Skeletal muscle tissue (tissue), 4 donors: Measurements from ENCODE around the gene SCN9A. TPM values are rescaled to one million over a fixed set of nuclear protein-coding genes. Genes with fewer than 3 reads are reported as not detected.

Source experiments
- H3K27ac ChIP-seq: one replicate; pipeline ENCODE4 v1.7.0; 2013; ENCODE audit warnings: mild to moderate bottlenecking, low read depth, low read length, inconsistent platforms
- H3K27me3 ChIP-seq, 3 donors: one replicate each; pipeline ENCODE4 v1.7.0; 2013; ENCODE audit warnings: low read length in 3 of 3; ENCODE audit not compliant: control insufficient read depth in 3 of 3, insufficient read depth in 3 of 3
- H3K36me3 ChIP-seq, 3 donors: one replicate each; pipeline ENCODE4 v1.7.0; 2013; ENCODE audit warnings: low read length in 3 of 3; ENCODE audit not compliant: control insufficient read depth in 3 of 3, insufficient read depth in 3 of 3
- H3K4me1 ChIP-seq, 3 donors: one replicate each; pipeline ENCODE4 v1.7.0; 2013; ENCODE audit warnings: low read length in 3 of 3, mild to moderate bottlenecking in 3 of 3; ENCODE audit not compliant: control insufficient read depth in 3 of 3, insufficient read depth in 3 of 3
- H3K4me3 ChIP-seq, 3 donors: one replicate each; pipeline ENCODE4 v1.7.0; 2013; ENCODE audit warnings: low read length in 3 of 3
- H3K9ac ChIP-seq, 3 donors: one replicate each; pipeline ENCODE4 v1.7.0; 2013; ENCODE audit warnings: low read length in 3 of 3, mild to moderate bottlenecking in 3 of 3, moderate library complexity in 2 of 3, low read depth in 1 of 3
- H3K9me3 ChIP-seq, 3 donors: one replicate each; pipeline ENCODE4 v1.7.0; 2013; ENCODE audit warnings: low read length in 3 of 3; ENCODE audit not compliant: control insufficient read depth in 3 of 3
- total RNA-seq: library from RNA; depleted of rRNA; stranded (reverse); fragments of >200 nt; gene quantifications from one replicate; pipeline ENCODE4 v1.2.3, GENCODE V29; 2014
- donor health status: Osteomylitis.

Gene SCN9A
- total RNA-seq, 1 donor from 2014 or later, result 14.1 TPM

DNA sequence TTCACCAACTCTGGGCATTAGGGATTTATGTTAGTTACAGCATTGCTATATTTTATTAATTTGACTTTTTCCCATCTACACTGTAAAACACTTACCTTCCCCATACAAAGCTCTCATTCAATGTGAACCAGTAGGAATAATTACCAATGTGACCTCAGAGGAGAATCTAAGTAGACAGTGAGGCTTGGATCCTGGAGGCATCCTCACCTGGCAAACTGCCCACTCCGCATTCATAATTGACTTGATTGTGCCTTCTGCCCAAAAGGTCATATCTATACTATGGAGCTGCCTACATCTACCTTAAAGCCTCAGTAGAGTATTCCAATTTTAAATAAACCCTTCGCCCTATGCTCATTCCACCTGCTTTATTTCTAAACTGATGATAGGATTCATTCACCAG, 202.5 kb downstream of the SCN9A start:
- Histone ChIP-seq H3K4me3 (no peak overlapping the region), H3K36me3 (no peaks in the 10 kb centered on the region), H3K27ac (no peak overlapping the region), H3K9me3 (no peaks in the 10 kb centered on the region), H3K4me1 (no peaks in the 10 kb centered on the region), H3K27me3 (no peaks in the 10 kb centered on the region), H3K9ac (no peak overlapping the region)

DNA sequence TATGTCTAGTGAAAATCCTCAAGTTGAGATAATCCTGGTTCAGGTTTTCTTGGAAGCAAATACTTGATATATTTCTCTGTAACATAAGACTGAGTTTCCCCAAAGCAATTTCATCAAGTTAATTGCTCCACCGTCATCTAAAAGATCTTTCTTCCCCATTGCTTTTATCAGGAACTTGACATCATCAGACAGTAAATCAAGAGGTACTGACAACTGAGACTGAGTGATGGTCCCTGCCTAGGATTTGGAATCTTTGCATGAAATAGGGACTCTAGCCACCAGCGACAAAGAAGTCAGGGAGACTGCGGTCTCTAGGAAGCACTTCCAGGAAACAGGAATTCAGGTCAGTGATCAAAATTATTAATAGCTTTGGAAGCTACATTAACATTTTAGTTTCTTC, 204.5 kb downstream of the SCN9A start:
- Histone ChIP-seq H3K9ac (no peak overlapping the region), H3K27ac (no peak overlapping the region), H3K4me3 (no peak overlapping the region), H3K9me3 (no peaks in the 10 kb centered on the region), H3K36me3 (no peaks in the 10 kb centered on the region), H3K4me1 (no peaks in the 10 kb centered on the region), H3K27me3 (no peaks in the 10 kb centered on the region)

DNA sequence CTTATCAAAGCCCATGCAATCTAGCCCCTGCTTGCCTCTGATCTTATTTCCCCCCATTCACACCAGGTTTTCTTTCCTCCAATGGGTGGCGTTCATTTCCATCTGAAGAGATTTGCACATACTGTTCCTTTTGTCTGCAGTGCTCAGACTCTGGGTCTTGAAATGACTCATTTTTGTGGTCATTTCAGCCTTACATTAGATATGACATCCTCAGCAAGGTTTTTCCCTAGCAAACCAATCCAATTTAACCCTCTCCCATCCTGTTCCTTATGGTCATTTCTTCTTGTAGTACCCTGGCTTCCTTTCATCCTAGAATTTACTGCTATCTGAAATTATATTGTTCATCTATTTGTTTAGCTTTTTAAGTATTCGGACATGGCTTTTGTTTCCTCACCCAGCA, 205.4 kb downstream of the SCN9A start:
- Histone ChIP-seq H3K36me3 (no peaks in the 10 kb centered on the region), H3K27me3 (no peaks in the 10 kb centered on the region), H3K27ac (no peak overlapping the region), H3K4me1 (no peaks in the 10 kb centered on the region), H3K4me3 (no peak overlapping the region), H3K9me3 (no peaks in the 10 kb centered on the region), H3K9ac (no peak overlapping the region)

DNA sequence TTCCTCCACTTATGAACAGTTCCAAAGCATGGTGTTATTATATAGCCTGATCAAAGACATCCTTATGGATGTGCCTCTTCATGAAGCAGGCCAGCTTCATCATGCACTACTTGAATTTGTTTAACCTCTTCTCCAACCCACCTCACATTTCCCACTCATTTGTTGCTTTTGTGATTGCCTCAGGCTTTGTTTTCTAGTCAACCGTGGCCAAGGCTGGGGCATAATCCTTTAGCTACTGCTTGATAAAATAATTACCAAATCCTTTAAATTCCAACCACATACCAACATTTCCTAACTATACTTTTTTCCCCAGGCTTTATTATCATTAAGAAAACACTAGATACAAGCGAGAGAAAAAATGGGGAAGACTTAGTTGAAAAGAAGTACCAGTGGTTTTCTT, 208.3 kb downstream of the SCN9A start:
- Histone ChIP-seq H3K4me1 (no peaks in the 10 kb centered on the region), H3K27ac (no peak overlapping the region), H3K4me3 (no peak overlapping the region), H3K9me3 (no peaks in the 10 kb centered on the region), H3K36me3 (no peaks in the 10 kb centered on the region), H3K9ac (no peak overlapping the region), H3K27me3 (no peaks in the 10 kb centered on the region)

DNA sequence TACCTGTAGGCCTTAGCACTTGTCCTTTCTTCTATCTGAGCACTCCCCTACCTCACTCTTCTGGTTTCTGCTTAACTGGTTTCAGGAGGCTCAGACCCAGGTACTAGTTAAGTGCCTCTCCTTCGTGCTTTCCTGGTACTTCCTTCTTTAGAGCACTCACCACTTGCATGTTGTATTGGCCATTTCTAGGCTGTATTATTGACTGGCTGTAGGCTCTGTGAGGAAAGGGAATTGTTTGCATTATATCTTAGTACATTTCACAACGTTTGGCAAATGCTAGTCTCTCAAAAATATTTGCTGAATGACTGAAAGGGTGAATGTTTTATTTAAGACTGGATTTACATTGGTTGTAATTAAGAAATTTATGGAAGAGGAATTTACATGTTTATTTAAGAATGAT, 212.0 kb downstream of the SCN9A start:
- Histone ChIP-seq H3K36me3 (no peaks in the 10 kb centered on the region), H3K27me3 (no peaks in the 10 kb centered on the region), H3K4me1 (no peaks in the 10 kb centered on the region), H3K4me3 (no peak overlapping the region), H3K9ac (no peak overlapping the region), H3K27ac (no peak overlapping the region), H3K9me3 (no peaks in the 10 kb centered on the region)

DNA sequence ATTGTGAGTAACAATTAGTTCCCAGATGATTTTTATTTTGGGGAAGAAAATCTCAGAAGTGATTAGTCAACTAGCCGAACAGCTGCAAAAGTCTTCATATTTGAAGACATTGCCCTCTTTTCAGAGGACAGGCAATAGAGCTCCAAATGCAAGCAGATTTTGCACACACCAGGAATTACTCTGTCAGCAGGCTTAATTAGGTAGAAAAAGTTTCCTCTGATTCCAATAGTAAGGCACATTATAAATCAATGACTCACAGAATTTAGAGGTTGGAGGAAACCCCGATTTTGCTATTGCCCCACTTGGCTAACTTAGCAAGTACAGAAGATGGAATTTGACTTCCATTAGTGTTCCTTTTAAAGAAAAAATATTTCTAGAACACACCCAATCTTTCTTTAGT, 217.2 kb downstream of the SCN9A start:
- Histone ChIP-seq H3K9me3 (no peaks in the 10 kb centered on the region), H3K9ac (no peak overlapping the region), H3K4me1 (no peaks in the 10 kb centered on the region), H3K27ac (no peak overlapping the region), H3K27me3 (no peaks in the 10 kb centered on the region), H3K4me3 (no peak overlapping the region), H3K36me3 (no peaks in the 10 kb centered on the region)

DNA sequence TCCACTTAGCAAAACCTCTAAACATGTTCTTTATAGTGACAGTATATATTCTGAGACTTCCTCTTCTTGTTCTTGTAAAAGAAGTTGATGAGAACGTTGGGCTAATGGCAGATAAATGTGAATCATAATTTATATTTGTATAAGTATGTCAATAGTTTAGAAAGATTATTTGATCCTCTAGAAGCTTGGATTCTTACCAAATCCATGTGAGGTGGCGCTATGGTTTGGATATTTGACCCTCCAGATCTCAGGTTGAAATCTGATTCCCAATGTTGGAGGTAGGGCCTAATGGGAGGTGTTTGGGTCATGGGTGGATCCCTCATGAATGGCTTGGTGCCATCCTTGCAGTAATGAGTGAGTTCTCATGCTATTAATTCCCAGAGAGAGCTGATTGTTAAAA, 218.2 kb downstream of the SCN9A start:
- Histone ChIP-seq H3K27ac (no peak overlapping the region), H3K36me3 (no peaks in the 10 kb centered on the region), H3K9ac (no peak overlapping the region), H3K9me3 (no peaks in the 10 kb centered on the region), H3K4me1 (no peaks in the 10 kb centered on the region), H3K4me3 (no peak overlapping the region), H3K27me3 (no peaks in the 10 kb centered on the region)

DNA sequence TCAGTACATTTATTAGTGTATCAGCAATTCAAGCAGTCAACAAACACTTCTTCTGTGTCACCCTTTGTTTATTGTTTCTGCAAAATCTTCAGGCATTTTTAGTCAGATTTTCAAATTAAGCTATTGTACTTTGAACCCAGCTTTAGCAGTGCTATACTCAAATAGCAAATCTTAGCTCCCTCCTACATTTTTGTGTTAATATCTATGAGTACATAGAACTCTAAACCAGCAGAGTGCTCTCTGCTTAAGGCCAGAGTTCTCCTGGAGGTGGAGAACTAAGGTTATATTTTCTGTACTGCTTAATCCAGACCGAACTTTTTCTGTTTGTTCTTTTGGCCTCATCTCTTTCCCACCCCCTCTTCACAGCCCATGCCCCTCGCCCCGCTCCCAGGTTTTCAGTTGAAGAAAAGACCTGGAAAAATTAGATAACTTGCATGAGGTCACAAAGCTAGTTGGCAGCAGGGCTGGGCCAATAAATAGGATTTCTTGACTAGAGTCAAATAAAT, 218.7 kb downstream of the SCN9A start:
- Histone ChIP-seq H3K4me1 (no peaks in the 10 kb centered on the region), H3K27me3 (no peaks in the 10 kb centered on the region), H3K9me3 (no peaks in the 10 kb centered on the region), H3K27ac (no peak overlapping the region), H3K4me3 (no peak overlapping the region), H3K36me3 (no peaks in the 10 kb centered on the region), H3K9ac (no peak overlapping the region)

DNA sequence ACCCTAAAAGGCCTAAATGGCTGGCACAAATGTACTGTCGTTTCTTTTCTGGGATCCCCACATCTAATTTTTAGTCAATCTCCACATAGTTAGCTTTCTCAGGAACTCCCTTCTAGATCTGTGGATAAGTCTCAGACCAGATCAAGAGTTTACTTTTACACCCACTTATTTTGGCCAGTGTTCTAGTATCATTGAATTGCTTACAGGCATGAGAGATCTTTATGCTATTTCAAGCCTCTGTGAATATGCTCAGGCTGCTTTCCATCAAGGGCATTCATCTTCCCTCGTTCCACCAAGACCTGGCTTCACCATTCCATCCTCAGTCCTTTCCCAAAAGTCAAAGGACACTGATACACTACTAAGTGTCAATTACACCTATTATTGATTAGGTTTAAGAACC, 220.2 kb downstream of the SCN9A start:
- Histone ChIP-seq H3K9me3 (no peaks in the 10 kb centered on the region), H3K9ac (no peak overlapping the region), H3K27me3 (no peaks in the 10 kb centered on the region), H3K4me3 (no peak overlapping the region), H3K4me1 (no peaks in the 10 kb centered on the region), H3K36me3 (no peaks in the 10 kb centered on the region), H3K27ac (no peak overlapping the region)

DNA sequence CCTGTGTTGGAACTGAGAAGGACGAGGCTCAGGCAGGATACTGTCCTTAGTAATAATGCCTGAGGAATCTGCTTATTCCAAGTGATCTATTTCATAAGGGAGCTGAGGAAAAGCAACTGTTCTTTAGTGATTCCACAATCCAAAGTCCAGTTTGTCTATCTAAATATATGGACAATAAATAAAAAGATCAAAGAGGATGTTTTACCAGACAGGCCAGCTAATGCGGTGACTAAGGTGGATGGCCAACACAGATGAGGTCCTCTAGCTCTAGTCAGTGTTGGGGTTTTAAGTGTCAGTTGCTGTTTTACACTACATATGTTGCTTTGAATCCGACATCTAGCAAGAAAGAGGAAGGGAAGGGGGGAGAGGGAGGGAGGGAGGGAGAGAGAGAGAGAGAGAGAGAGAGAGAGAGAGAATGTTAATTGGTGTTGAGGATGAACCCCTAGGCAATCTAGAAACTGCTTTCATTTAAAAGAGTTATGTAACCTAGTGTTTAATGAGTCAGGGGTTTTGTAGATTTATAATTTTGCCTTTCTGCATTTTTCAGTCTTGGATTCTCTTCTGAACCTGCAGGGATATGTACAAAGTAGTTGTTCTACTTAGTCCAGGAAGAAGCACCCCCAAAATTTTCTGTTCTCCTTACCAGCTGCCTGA, 220.9 kb downstream of the SCN9A start:
- Histone ChIP-seq H3K36me3 (no peaks in the 10 kb centered on the region), H3K27me3 (no peaks in the 10 kb centered on the region), H3K9ac (no peak overlapping the region), H3K27ac (no peak overlapping the region), H3K4me3 (no peak overlapping the region), H3K4me1 (no peaks in the 10 kb centered on the region), H3K9me3 (no peaks in the 10 kb centered on the region)
